ENCODE results near the gene SMAD7.

Gene SMAD7

DNA sequence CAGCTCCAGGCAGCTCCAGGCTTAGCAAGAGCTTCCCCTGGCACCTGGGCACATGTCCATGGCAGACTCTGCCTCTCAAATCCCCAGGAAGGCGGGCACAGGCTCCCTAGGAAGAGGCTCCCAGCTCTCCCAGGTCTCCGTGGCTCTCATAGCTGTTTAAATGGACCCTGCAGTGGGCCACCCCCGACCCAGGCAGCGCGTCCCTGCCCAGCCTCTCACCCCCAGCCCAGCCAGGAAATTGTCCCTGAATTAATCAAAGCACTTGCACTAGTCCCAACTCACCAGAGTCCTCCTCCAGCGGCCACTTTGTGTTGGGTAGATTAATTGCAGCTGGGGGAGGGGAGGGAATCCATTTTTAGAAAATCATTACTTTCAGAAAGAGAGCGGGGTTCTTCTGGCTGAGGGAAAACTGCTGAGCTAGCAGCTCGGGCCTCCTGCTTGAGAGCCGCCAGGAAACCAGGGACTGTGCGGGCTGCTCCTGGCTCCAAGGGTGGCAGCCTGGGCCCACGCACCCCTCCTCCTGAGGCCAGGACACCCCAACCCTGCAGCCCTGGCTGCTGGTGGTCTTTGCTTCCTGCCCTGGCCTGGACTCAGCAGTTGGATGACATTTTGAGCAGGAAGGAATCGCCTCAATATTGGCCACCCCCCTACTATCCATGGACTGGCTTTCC lies 36.0 kb downstream of the SMAD7 start:
- no peak for DNase-seq (ENCODE audit: low spot score)

DNA sequence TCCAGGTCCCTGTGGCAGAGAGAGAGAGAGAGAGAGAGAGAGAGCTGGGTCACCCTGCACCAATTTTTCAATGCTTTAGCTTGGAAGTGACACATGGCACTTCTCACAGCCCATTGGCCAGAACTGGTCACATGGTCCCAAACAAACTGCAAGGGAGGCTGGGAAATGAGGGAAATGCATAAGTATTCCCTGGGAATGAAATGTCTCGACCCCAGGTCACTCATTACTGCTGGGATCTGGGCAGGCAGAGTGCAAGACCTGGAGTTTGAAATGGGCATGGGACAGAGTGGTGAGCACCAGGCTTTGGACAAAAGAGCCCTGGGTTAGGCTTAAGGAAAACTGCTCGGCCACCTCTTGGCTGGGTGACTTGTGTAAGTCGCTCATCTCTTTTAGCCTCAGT lies 37.0 kb downstream of the SMAD7 start:
- no peak for DNase-seq (ENCODE audit: low spot score)

DNA sequence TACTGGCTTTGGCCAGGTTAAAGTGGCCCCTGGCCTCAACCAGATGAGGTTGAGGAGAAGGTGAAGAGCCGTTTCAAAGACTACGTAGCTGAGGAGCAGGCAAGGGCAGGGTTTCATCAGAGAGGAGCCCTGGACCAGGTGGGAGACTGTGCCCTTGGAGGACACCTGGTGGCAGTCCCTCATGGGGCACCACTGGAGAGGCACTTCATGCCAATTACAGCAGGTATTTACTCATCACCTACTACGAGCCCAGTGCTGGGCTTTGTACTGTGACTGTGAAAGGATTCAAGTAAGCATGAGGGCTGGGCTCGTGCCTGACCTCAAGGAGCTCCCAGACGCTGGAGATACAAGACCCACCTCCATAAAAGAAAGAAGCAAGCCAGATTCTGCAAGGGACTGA lies 37.6 kb downstream of the SMAD7 start:
- DNase-seq (ENCODE audit: low spot score), result no peak

DNA sequence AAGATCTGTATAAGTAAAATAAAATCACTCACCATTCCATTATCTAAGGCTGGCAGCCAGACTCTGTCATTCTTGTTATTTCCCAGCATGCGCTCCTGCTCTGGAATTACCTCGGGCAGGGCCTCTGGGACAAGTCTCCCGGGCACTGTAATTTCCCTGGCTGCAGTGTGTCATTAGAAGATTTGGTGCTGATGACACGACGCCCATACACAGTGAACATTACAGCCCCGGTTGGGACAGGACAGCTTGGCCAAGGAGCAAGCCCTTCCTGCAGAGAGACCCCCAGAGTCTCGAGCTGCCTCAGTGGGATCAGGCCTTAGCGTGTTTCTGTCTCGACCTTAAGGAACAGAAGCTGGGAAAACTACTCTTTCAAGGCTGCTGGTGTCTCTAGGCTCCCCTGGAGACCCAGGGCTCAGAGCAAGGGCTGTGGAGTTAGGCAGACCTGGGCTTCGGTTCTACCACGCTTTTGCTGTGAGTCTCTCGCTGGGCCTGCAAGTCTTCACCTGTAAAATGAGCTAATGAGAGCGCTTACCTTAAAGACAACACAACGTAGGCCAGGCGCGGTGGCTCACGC lies 39.7 kb downstream of the SMAD7 start:
- DNase-seq (ENCODE audit: low spot score), result no peak

DNA sequence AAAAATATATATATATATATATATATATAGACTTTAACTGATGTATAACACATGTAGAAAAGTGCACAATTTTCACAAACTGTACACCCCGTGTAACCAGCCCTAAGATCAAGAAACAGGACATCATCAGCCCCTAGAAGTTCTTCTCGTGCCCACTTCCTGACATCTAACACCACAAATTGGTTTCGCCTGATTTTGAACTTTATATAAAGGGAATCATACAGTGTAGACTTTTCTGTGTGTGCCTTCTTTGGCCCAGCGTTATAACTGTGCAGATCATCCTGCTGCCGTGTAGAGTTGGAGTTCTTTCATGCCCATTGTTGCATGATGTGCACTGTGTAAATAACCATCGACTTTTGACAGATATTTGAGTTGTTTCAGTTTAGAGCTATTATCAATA lies 41.0 kb downstream of the SMAD7 start:
- DNase-seq (ENCODE audit: low spot score), result no peak

DNA sequence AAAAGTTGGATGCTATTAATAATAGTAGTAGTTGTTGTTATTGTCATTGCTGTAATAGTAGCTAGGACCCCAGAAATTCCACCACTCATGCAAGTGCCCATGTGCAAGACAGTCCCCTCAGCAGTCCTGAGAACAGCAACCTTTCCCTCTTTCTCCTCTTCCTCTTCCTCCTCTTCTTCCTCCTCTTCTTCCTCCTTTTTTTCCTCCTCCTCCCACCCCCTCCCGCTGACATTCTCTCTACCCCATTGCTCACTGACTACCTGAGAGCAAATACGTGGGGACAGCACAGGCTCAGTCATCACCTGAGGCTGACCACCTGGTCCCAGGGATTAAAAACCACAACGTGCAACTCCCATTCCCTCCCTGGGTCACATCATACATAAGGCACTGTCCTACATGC lies 41.8 kb downstream of the SMAD7 start:
- no peak for DNase-seq (ENCODE audit: low spot score)

DNA sequence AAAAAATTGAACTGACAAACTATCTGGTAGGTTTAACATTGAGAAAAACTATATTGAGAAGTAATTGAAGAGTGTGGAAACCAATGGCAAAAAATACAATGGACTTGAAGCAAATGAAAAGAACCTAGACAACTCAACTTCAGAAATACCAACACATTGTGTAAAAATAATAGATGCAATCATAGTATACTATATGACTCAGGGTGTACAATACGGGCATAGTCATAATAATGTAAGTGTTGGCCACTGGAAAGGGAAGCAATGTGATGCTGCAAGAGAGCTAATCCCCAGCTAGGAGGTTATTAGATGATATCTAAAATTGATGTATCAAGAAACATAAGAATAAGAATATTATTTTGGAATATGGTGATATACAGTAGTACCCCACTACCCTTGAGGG lies 45.3 kb downstream of the SMAD7 start:
- peak; percentile 38 for DNase-seq (ENCODE audit: low spot score)

DNA sequence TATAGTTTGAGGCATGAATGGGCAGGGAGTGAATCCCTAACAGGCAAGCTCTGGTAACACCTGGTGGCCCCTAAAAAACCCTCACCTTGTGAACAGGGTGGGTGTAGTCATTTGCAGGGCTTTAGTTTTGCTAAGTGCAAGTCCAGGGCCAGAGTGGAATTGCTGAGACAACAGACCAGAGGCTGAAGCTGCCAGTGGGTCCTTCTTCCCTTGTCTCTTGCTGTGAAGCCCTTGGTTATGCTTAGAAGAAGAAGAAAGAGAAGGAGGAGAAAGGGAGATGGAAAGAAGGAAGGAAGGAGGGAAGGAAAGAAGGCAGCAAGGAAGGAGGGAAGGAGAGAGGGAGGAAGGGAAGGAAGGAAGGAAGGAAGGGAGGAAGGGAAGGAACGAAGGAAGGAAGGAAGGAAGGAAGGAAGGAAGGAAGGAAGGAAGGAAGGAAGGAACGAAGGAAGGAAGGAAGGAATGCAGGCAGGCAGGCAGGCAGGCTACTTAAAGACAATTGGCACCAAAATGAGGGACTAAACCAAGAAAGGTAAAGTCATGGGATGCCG lies 45.8 kb downstream of the SMAD7 start:
- DNase-seq (ENCODE audit: low spot score), result no peak

DNA sequence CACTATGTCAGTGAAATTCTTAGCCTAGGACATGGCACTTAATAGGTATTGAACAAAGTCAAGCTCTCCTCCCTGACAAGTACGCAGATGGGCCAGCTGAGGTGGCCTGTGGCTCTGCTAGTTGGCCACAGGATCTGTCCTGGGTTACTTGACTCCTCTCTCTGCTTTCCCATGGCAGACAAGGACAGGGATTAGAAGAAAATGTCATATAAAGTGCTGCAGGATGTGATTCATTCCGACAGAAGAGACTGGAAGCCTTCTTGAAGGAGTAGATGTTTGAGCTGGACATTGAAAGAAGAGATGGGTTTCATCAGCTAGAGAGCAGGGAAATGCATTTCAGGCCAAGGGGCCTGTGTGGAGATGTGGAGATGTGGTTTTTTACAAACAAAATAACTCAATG lies 46.7 kb downstream of the SMAD7 start:
- DNase-seq (ENCODE audit: low spot score), result no peak

DNA sequence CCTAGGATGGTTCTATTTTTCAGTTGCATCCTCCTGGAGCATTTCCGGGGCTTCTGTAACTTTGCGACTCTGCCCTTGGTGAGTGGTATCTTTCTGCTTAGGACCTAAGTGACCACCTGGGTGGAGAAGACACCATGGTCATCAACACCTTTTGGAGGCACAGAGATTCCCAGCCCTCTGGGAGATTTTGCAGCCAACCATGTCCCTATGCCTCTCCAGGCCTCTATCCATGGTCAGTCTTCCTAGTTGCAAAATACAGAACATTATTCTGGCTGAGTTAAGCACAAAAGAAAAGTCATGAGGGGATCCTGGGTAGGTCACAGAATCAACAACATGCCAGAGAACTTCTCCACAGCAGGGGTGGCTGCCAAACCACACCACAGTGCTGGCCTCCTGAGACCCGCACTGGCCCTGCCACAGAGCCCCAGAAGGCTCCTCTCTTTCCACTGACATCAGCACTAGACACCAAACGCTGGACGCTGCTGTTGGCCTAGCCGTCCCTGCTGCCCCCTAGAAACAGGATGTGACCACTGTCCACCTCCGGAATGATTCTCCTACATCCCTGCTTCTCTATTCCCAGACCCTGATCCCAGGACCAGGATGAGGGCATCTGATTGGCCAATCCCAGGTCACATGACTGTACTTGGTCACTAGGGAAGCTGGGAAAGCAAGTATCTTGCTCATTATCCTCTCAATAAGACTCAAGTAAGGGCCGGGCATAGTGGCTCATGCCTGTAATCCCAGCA lies 47.7 kb downstream of the SMAD7 start:
- no peak for DNase-seq (ENCODE audit: low spot score)

DNA sequence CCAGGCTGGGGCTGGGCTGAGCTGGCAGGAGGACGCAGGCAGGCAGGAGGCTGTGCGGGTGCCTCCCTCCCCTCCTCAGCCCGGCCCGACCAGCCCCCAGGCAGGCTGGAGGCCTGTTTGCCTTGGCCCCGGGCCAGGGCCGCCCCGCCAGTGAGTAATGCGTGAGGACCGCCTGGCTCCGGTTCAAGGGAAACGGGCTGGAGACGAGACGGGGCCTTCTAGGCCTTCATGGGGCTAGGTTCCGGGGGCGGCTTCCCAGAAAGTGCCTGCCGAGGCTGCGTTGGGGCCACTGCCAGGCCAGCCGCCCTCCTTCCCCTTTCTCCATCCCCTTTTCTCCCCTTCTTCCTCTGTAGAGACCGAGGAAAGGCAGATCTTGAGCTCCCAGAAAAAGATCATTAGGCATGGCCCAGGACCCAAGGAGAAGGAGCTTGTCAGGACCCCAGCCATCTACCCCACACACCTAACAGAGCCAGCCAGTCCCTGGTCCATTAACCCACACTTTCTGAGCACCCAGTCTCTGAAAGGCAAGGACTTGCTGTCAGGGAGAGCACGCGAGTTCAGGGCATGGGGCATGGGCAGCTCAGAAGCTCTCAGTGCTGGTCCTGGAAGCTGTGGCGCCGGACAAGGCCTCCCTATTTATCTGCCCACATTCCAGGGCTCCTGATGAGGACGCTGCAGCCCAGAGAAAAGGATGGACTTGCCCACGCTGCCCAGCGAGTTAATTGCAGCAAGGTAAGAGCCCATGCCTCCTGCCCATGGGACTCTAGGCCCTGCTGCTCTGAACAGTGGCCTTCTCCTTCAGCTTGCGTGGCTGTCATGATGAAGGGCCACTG lies 48.5 kb downstream of the SMAD7 start:
- DNase-seq (ENCODE audit: low spot score), result no peak

DNA sequence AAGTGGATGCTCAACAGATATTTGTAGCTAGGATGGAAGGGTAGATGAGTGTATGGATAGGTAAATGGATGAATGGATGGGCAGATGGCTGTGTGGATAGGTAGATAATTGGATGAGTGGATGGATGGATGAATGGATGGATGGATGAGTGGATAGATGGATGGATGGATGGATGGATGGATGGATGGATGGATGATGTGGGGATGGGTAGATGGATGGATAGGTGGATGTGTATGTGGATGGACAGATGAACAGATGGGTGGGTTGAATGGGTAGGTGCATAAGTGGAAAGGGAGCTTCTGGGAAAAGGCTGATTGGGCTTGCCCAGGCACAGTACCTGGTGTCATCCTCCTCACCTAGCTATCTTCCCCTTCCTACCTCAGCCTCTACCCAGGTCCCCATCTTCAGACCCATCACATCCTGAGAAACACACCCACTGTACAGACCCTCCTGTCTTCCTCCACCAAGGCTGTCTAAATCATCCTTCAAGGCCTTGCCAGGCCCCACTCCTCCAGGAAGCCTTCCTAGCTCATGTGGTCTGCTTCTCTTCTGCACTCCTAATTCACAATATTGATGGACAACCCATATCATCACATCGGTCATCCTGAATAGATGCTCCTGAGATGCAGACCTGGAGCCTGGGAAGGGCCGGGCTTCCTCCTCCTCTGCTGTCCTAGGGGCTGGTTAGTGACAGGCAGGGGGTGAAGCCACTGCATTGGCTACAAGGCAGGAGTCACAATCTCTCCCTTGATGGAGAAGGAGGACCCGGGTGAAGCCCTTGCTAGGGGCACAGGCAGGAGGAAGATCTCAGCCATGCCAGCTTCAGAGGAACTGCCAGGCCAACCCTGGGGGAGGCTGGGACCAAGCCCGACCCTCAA lies 49.4 kb downstream of the SMAD7 start:
- no peak for DNase-seq (ENCODE audit: low spot score)

DNA sequence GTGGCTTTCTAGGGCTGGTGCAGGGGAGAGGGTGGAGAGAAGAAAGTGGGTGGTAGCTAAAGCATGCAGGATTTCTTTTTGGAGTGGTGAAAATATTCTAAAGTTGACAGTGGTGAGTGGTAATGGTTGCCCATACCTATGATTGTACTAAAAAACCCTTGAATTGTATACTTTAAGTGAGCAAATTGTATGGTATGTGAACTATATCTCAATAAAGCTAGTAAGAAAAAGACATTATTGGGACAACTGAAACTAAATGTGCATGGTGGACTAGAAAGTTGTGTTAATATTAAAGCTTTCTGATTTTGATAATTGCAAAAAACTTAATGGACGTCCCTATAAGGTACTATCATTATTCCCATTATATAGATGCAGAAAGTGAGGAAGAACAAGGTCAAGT lies 50.3 kb downstream of the SMAD7 start:
- DNase-seq (ENCODE audit: low spot score), result no peak

DNA sequence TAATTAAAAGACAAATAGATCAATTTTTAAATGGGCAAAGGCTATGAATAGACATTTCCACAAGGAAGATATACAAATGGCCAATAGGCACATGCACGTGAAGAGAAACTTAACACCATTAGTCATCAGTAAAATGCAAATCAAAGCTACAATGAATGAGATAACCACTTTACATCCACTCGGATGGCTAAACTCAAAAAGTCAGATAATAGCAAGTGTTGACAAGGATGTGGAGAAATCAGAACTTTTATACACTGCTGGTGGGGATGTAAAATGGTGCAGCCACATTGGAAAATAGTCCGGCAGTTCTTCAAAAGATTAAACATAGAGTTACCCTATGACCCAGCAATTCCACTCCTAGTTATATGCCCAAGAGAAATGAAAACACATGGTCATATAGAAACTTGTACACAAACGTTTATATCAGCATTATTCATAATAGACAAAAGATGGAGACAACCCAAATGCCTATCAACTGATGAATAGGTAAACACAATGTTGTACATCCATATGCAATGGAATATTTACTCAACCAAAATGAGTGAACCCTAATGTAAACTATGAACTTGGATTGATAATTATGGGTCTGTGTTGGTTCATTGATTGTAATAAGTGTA lies 51.1 kb downstream of the SMAD7 start:
- no peak for DNase-seq (ENCODE audit: low spot score)

DNA sequence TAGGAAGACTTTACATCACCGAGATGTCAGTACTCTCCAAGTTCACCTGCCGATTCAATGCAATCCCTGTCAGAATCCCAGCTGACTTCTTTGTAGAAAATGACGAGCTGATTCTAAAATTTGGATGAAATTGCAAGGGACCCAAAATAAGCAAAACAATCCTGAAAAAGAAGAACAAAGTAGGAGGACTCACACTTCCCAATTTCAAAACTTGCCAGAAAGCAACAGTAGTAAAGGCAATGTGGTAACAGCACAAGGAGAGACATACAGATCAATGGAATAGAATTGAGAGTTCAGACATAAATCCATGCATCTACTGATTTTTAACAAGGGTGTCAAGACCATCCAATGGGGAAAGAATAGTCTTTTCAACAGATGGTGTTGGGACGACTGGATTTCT lies 52.2 kb downstream of the SMAD7 start:
- DNase-seq (ENCODE audit: low spot score), result no peak

DNA sequence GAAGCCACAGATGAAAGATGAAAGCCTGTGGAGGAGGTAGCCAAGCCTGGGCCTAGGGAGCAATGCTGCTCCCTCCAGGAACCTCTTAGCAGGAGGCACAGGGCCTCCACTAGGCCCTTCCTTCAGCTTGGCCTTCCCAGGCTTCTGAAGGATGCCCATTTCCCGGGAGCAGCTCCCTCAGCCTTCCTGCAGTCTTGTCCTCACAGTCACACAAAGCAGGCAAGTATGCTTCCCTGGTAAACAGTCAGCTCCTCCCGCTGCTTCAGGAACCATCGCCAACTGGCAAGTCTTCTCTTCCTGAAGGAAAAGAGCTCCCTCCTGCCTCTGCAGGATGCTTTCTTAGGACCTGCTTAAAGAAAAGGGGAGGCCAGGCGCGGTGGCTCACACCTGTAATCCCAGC lies 53.2 kb downstream of the SMAD7 start:
- no peak for DNase-seq (ENCODE audit: low spot score)

DNA sequence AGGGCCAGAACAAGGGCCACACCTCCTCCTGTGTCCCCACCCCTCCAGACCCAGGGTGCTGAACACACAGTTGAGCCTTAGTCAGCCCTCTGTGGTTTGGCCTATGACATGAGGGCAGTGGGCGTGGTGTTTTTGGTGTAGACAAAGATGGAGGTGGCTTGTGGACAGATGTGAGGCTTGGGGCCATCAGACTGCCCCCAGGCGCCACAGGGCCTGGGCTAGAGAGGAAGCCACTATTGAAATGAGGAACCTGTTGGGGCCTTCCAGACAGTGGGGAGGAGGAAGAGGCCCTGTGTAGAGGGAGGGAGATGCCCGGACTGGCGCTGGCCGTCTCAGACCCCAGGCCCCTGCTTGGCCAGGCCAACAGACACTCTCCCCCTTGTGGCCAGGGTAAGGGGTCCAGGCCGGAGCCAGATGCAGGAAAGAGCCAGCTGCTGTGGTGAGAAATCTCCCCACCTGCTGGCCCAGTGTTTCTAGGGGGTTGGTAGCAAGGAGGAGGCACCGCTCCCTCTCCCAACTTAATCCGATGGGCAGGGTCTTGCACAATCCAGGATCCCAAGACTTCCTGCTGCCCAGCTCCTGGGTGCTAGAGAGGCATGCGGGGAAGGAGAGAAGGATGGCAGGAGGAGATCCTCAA lies 53.8 kb downstream of the SMAD7 start:
- DNase-seq (ENCODE audit: low spot score), result no peak

DNA sequence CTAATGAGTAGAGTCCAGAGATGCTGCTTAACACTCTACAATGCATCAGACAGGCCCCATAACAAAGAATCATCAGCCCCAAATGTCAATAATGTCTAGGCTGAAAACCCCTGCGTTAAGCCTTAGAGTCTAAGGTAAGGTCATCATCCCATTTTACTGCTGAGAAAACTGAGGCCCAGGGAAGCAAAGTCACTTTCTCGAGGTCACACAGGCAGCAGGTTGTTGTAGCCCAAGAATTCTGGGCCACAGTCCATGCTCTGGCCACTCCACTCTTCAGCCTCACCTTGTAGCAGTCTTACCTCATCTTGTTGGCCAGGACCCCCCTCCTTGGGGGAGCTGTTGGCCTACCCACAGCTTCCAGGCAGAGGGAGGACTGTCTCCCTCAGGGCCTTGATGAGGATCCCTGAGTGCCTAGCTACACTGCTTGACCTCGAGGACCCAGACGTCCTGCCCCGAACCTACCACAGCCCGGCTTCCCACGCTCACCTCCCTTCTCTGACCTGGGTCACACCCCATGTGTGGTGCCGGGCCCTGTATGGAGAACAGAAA lies 54.4 kb downstream of the SMAD7 start:
- no peak for DNase-seq (ENCODE audit: low spot score)

DNA sequence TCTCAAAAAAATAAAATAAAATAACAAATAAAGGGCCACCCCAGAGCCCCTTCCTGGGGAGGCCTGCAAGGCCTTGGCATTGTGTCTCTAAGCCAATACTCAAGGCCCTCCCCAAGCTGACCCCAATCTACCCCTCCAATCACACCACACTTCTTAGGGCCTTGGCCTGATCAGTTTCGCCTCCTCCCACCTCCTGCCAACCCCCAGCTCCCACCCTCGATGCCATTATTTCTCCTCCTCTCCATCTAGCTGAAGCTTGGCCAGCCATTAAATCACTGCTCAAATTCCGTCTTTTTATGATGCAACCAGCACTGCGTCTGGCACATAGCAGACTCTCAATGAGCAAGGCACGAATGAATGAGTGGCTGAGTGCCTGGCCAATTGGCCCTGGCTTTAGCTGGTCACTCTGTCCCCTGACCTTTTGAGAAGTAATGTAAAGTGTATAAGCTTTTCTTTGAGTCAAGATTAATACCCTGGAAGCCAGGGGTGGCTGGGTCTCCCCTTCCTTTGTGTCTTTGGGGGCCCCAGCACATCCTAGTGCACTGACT lies 55.9 kb downstream of the SMAD7 start:
- DNase-seq (ENCODE audit: low spot score), result no peak

Data from RKO (cell line).